ENCODE measurements around the gene FCGR3B. TPM values are rescaled to one million over a fixed set of nuclear protein-coding genes. Genes with fewer than 3 reads are reported as not detected.
"Not testable (repeated sequence)": the region's sequence is repeated elsewhere in the genome, so short reads cannot be mapped to it uniquely, and the experiment has no call there.

Gene FCGR3B
- total RNA-seq, 3 donors from 2014 or later (not counting 1 experiment from before 2014, with no cell fraction given) = 12.8 to 29.6 (median 18.2) TPM

GRCh38 chr1:161624605-161625004, 6.4 kb downstream of the FCGR3B start:
- Mint-ChIP-seq H3K4me3 (peak overlapping the region; percentile 83), H3K4me1 (peaks cover 41 to 55% of the 10 kb centered on the region in 2 donors), H3K27ac (peak overlapping the region; percentile 95 to 99)
- not testable (repeated sequence) for H3K9me3 ChIP-seq (ENCODE audit: control insufficient read depth, insufficient read depth, low read length); H3K36me3 Mint-ChIP-seq; H3K27me3 ChIP-seq (ENCODE audit: control insufficient read depth, insufficient read depth, low read length); H3K36me3 ChIP-seq (ENCODE audit: control insufficient read depth, insufficient read depth, low read length); DNase-seq; H3K27me3 Mint-ChIP-seq (ENCODE audit: low read depth in 2 of 2); H3K9me3 Mint-ChIP-seq; H3K4me3 ChIP-seq (ENCODE audit: low read length)
- WGBS (ENCODE audit: insufficient coverage) = no CpG with 5 or more reads among the region's 1 CpG
- Histone ChIP-seq H3K27ac (ENCODE audit: low read length) (peak overlapping the region; percentile 92), H3K4me1 (ENCODE audit: control insufficient read depth, insufficient read depth, low read length) (peaks cover 49% of the 10 kb centered on the region)
- ATAC-seq = peak; percentile 19 to 48 (median 33)
- intact Hi-C loops (cut with micrococcal nuclease) = loop anchor here (5.0 kb wide), 1 partner anchor 407 kb away; the partner anchor contains the start of gene FCER1G

DNA sequence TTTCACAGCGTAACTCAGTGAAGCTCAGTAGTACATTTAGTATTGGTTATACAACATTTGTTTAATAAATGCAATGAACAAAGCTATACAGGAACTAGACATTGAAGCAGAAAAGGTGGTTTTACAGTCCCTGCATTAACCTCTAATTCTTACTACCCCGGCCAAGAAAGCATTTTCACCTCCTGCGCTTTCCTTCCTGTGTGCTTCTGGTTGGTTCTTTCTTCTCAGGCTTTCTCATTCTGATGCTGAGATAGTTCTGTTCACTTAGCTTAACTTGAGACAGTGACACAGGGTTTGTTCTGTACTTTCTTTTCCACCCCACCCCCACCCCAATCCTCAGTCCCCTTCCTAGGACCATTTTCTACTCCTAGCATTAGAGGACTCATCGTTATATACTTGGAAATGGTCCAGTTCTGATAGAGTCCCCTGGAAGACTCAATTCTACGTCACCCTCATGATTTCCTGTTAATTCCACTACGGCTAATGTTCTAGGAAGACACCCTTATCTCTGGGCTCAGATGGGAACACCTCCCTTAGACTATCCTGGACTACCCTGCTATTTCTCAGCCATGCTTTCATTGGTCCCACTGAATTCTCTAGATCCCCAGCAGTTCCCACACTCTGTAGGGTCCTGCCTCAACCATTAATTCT, 7.5 kb downstream of the FCGR3B start:
- 20% methylated on average over 1 of the region's 6 CpGs for WGBS (ENCODE audit: insufficient coverage)
- H3K27me3 Mint-ChIP-seq (ENCODE audit: low read depth in 2 of 2); H3K9me3 Mint-ChIP-seq; H3K9me3 ChIP-seq (ENCODE audit: control insufficient read depth, insufficient read depth, low read length); H3K27me3 ChIP-seq (ENCODE audit: control insufficient read depth, insufficient read depth, low read length); H3K36me3 Mint-ChIP-seq; H3K4me3 ChIP-seq (ENCODE audit: low read length); H3K36me3 ChIP-seq (ENCODE audit: control insufficient read depth, insufficient read depth, low read length): not testable (repeated sequence)
- H3K4me3 Mint-ChIP-seq = peak overlapping the region; percentile 83
- ATAC-seq (peak; percentile 33 to 49 (median 48)), DNase-seq (peak in 1 of 2 donors; percentile 55)
- peaks cover 41 to 55% of the 10 kb centered on the region in 2 donors for H3K4me1 Mint-ChIP-seq
- peaks cover 49% of the 10 kb centered on the region for H3K4me1 ChIP-seq (ENCODE audit: control insufficient read depth, insufficient read depth, low read length)
- H3K27ac ChIP-seq (ENCODE audit: low read length) = peak overlapping the region; percentile 92
- H3K27ac Mint-ChIP-seq = peak overlapping the region; percentile 95 to 99
- intact Hi-C loops (cut with micrococcal nuclease) = loop anchor here (5.0 kb wide), 1 partner anchor 406 kb away; the partner anchor contains the start of gene FCER1G

- peak overlapping the region; percentile 75 for H3K27ac ChIP-seq (ENCODE audit: low read length)
- H3K9me3 ChIP-seq (ENCODE audit: control insufficient read depth, insufficient read depth, low read length); H3K27me3 Mint-ChIP-seq (ENCODE audit: low read depth in 2 of 2); H3K9me3 Mint-ChIP-seq; H3K27me3 ChIP-seq (ENCODE audit: control insufficient read depth, insufficient read depth, low read length); H3K36me3 Mint-ChIP-seq; H3K36me3 ChIP-seq (ENCODE audit: control insufficient read depth, insufficient read depth, low read length): not testable (repeated sequence)
- peaks cover 45% of the 10 kb centered on the region for H3K4me1 ChIP-seq (ENCODE audit: control insufficient read depth, insufficient read depth, low read length)
- H3K4me3 ChIP-seq (ENCODE audit: low read length) = peak overlapping the region; percentile 51
- Mint-ChIP-seq H3K27ac (peak overlapping the region; percentile 95 to 99), H3K4me1 (peaks cover 41 to 47% of the 10 kb centered on the region in 2 donors), H3K4me3 (peak overlapping the region; percentile 99)
- ATAC-seq (peak; percentile 1 to 5 (median 2)), DNase-seq (peak in 1 of 2 donors; percentile 49)
- intact Hi-C loops (cut with micrococcal nuclease) = loop anchor here (5.0 kb wide), 1 partner anchor 405 kb away; the partner anchor contains the start of gene FCER1G
- 9% methylated on average over 7 of the region's 8 CpGs for WGBS (ENCODE audit: insufficient coverage)
These were observed 8.9 kb downstream of the FCGR3B start for GRCh38 chr1:161622054-161622453.

- not testable (repeated sequence) for H3K36me3 ChIP-seq (ENCODE audit: control insufficient read depth, insufficient read depth, low read length); H3K9me3 ChIP-seq (ENCODE audit: control insufficient read depth, insufficient read depth, low read length); H3K27me3 Mint-ChIP-seq (ENCODE audit: low read depth in 2 of 2); H3K27me3 ChIP-seq (ENCODE audit: control insufficient read depth, insufficient read depth, low read length); H3K9me3 Mint-ChIP-seq; H3K36me3 Mint-ChIP-seq
- intact Hi-C loops (cut with micrococcal nuclease) = loop anchor here (5.0 kb wide), 1 partner anchor 404 kb away; the partner anchor contains the start of gene FCER1G
- peaks cover 36 to 42% of the 10 kb centered on the region in 2 donors for H3K4me1 Mint-ChIP-seq
- peak overlapping the region; percentile 95 to 99 for H3K27ac Mint-ChIP-seq
- peak overlapping the region; percentile 99 for H3K4me3 Mint-ChIP-seq
- Histone ChIP-seq H3K27ac (ENCODE audit: low read length) (peak overlapping the region; percentile 75), H3K4me3 (ENCODE audit: low read length) (peak overlapping the region; percentile 51), H3K4me1 (ENCODE audit: control insufficient read depth, insufficient read depth, low read length) (peaks cover 41% of the 10 kb centered on the region)
- peak; percentile 27 to 62 (median 57) for ATAC-seq
- peak; percentile 63 to 92 for DNase-seq
- under 1% methylated on average over 39 of the region's 41 CpGs for WGBS (ENCODE audit: insufficient coverage)
These were observed 9.6 kb downstream of the FCGR3B start for GRCh38 chr1:161621181-161622000.

- peak overlapping the region in 1 of 2 donors; percentile 99 for H3K27ac Mint-ChIP-seq
- not testable (repeated sequence) for H3K4me3 ChIP-seq (ENCODE audit: low read length); ATAC-seq; H3K9me3 Mint-ChIP-seq; H3K36me3 ChIP-seq (ENCODE audit: control insufficient read depth, insufficient read depth, low read length); H3K27me3 Mint-ChIP-seq (ENCODE audit: low read depth in 2 of 2); H3K36me3 Mint-ChIP-seq; H3K27me3 ChIP-seq (ENCODE audit: control insufficient read depth, insufficient read depth, low read length); H3K9me3 ChIP-seq (ENCODE audit: control insufficient read depth, insufficient read depth, low read length); DNase-seq; H3K27ac ChIP-seq (ENCODE audit: low read length)
- peaks cover 35 to 38% of the 10 kb centered on the region in 2 donors for H3K4me1 Mint-ChIP-seq
- intact Hi-C loops (cut with micrococcal nuclease) = loop anchor here (5.0 kb wide), 1 partner anchor 403 kb away; the partner anchor contains the start of gene FCER1G
- peaks cover 32% of the 10 kb centered on the region for H3K4me1 ChIP-seq (ENCODE audit: control insufficient read depth, insufficient read depth, low read length)
- WGBS (ENCODE audit: insufficient coverage) = 94% methylated on average over 7 of the region's 7 CpGs
- peak overlapping the region; percentile 28 for H3K4me3 Mint-ChIP-seq
These were observed 10.6 kb downstream of the FCGR3B start for GRCh38 chr1:161620399-161620798.

GRCh38 chr1:161618517-161618916, 12.5 kb downstream of the FCGR3B start:
- H3K27me3 Mint-ChIP-seq (ENCODE audit: low read depth in 2 of 2); DNase-seq; H3K36me3 ChIP-seq (ENCODE audit: control insufficient read depth, insufficient read depth, low read length); H3K27ac Mint-ChIP-seq; H3K27ac ChIP-seq (ENCODE audit: low read length); H3K27me3 ChIP-seq (ENCODE audit: control insufficient read depth, insufficient read depth, low read length); H3K9me3 ChIP-seq (ENCODE audit: control insufficient read depth, insufficient read depth, low read length); intact Hi-C loops (cut with micrococcal nuclease); H3K4me3 ChIP-seq (ENCODE audit: low read length); H3K36me3 Mint-ChIP-seq; H3K9me3 Mint-ChIP-seq; ATAC-seq; H3K4me3 Mint-ChIP-seq: not testable (repeated sequence)
- H3K4me1 ChIP-seq (ENCODE audit: control insufficient read depth, insufficient read depth, low read length) = peaks cover 20% of the 10 kb centered on the region
- H3K4me1 Mint-ChIP-seq = peaks cover 22 to 27% of the 10 kb centered on the region in 2 donors
- WGBS (ENCODE audit: insufficient coverage) = 100% methylated on average over 1 of the region's 4 CpGs

DNA sequence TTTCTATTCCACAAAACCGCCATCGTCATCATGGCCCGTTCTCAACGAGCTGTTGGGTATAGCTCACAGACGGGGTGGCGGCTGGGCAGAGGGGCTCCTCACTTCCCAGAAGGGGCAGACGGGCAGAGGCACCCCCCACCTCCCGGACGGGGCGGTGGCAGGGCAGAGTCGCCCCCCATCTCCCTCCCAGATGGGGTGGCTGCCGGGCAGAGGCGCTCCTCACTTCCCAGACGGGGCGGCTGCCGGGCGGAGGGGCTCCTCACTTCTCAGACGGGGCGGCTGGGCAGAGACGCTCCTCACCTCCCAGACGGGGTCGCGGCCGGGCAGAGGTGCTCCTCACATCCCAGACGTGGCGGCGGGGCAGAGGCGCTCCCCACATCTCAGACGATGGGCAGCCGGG, 14.6 kb downstream of the FCGR3B start:
- 95% methylated on average over 30 of the region's 30 CpGs for WGBS (ENCODE audit: insufficient coverage)
- H3K27me3 Mint-ChIP-seq (ENCODE audit: low read depth in 2 of 2); H3K4me3 Mint-ChIP-seq; DNase-seq; H3K9me3 Mint-ChIP-seq; intact Hi-C loops (cut with micrococcal nuclease); ATAC-seq; H3K27ac Mint-ChIP-seq; H3K27ac ChIP-seq (ENCODE audit: low read length); H3K9me3 ChIP-seq (ENCODE audit: control insufficient read depth, insufficient read depth, low read length); H3K27me3 ChIP-seq (ENCODE audit: control insufficient read depth, insufficient read depth, low read length); H3K36me3 Mint-ChIP-seq; H3K36me3 ChIP-seq (ENCODE audit: control insufficient read depth, insufficient read depth, low read length); H3K4me3 ChIP-seq (ENCODE audit: low read length): not testable (repeated sequence)
- H3K4me1 Mint-ChIP-seq = peaks cover 14 to 27% of the 10 kb centered on the region in 2 donors
- H3K4me1 ChIP-seq (ENCODE audit: control insufficient read depth, insufficient read depth, low read length) = peaks cover 17% of the 10 kb centered on the region

Measured in natural killer cell (primary cell).